Measurements from ENCODE around the gene OVCH2.
"Not testable (repeated sequence)": the region's sequence is repeated elsewhere in the genome, so short reads cannot be mapped to it uniquely, and the experiment has no call there.

OVCH2 gene

GRCh38 chr11:7706377-7706776 lies at the start of gene OVCH2:
Gene OVCH2 (minus strand): TSS chr11:7706477. CDS start chr11:7706394, 83 bp downstream.
- no peak for DNase-seq

- no peak for DNase-seq
Measured at GRCh38 chr11:7749456-7749855, 43.2 kb upstream of the OVCH2 start.

GRCh38 chr11:7734767-7735166 lies 28.5 kb upstream of the OVCH2 start:
- not testable (repeated sequence) for DNase-seq

GRCh38 chr11:7714786-7715185 lies 8.5 kb upstream of the OVCH2 start:
- no peak for DNase-seq

GRCh38 chr11:7703740-7704139 lies 2.5 kb downstream of the OVCH2 start:
- no peak for DNase-seq

- DNase-seq = no peak
Measured at GRCh38 chr11:7696424-7696823, 9.9 kb downstream of the OVCH2 start.

GRCh38 chr11:7694235-7694634 lies 12.0 kb downstream of the OVCH2 start:
- no peak for DNase-seq

- no peak for DNase-seq
Measured at GRCh38 chr11:7692426-7692825, 13.9 kb downstream of the OVCH2 start.

- DNase-seq = no peak
Measured at GRCh38 chr11:7691759-7692350, 14.4 kb downstream of the OVCH2 start.

GRCh38 chr11:7690648-7691047 lies 15.6 kb downstream of the OVCH2 start:
- DNase-seq = no peak

- no peak for DNase-seq
Measured at GRCh38 chr11:7689239-7689638, 17.0 kb downstream of the OVCH2 start.

GRCh38 chr11:7688238-7688826 lies 17.9 kb downstream of the OVCH2 start:
- DNase-seq = peak; percentile 51

GRCh38 chr11:7687386-7687785 lies 18.9 kb downstream of the OVCH2 start:
- DNase-seq = no peak

- no peak for DNase-seq
Measured at GRCh38 chr11:7686761-7687160, 19.5 kb downstream of the OVCH2 start.

GRCh38 chr11:7683571-7683970 lies 22.7 kb downstream of the OVCH2 start:
- DNase-seq = no peak

GRCh38 chr11:7677796-7678201 lies 28.5 kb downstream of the OVCH2 start:
- no peak for DNase-seq

GRCh38 chr11:7677071-7677470 lies 29.2 kb downstream of the OVCH2 start:
- DNase-seq = no peak

- no peak for DNase-seq
Measured at GRCh38 chr11:7675631-7676030, 30.6 kb downstream of the OVCH2 start.

- DNase-seq = peak; percentile 16
Measured at GRCh38 chr11:7673724-7674434, 32.4 kb downstream of the OVCH2 start.

- DNase-seq = no peak
Measured at GRCh38 chr11:7672960-7673723, 33.1 kb downstream of the OVCH2 start, which contains the start of gene CYB5R2. Gene CYB5R2 (minus strand): TSS chr11:7673500. CDS start chr11:7672825, 675 bp downstream.

- DNase-seq = no peak
Measured at GRCh38 chr11:7672276-7672959, 33.9 kb downstream of the OVCH2 start.

- no peak for DNase-seq
Measured at GRCh38 chr11:7671347-7672215, 34.7 kb downstream of the OVCH2 start.

Measured in hematopoietic multipotent progenitor cell treated with erythropoietin and hydrocortisone succinate and interleukin-3 and kit ligand, for 6 days (in vitro differentiated cells).